ENCODE measurements around the gene EFR3B. TPM values are rescaled to one million over a fixed set of nuclear protein-coding genes. Genes with fewer than 3 reads are reported as not detected.

The EFR3B gene
- total and polyA plus RNA-seq, 2 of the 13 experiments (the other 11 are each of a cell fraction or from before 2014, with no cell fraction given), result 0.42 TPM

GRCh38 chr2:25197336-25198208 is 155.7 kb downstream of the EFR3B start:
- POLR2A ChIA-PET, result no interaction called here
- CTCF ChIA-PET (ENCODE audit: low intra/inter-chr PET ratio, low total read pairs), result interaction anchor here (0.8 to 1.5 kb wide), 2 partner anchors 31 to 222 kb away, joined by 6 to 8 read pairs; no protein-coding TSS in a partner anchor
- H3K36me3 ChIP-seq (replicated peaks in 1 of 2; ENCODE audit: control insufficient read depth in 1 of 2, insufficient read depth in 2 of 2, low read length in 2 of 2), result no peaks in the 10 kb centered on the region
- peaks cover 2 to 9% of the 10 kb centered on the region in 2 experiments; a peak in 3 of 5 replicates for H3K27me3 ChIP-seq (ENCODE audit: control insufficient read depth in 1 of 2, insufficient read depth in 2 of 2, low read length in 2 of 2)
- BruUV-seq (replicated peaks), result no TSS peak
- intact Hi-C loops (cut with micrococcal nuclease; ENCODE audit: unreplicated experiment), result loop anchor here (2.0 to 5.0 kb wide), 2 partner anchors 70 to 223 kb away; no protein-coding TSS in a partner anchor
- FAIRE-seq (no peak), ATAC-seq (peak; percentile 59), DNase-seq (ENCODE audit: low spot score) (no peak)
- 31% methylated on average over 10 of the region's 12 CpGs for WGBS (ENCODE audit: low lambda C conversion rate)
- no peak overlapping the region for H3K27ac ChIP-seq (ENCODE audit: extremely low read length, insufficient read depth, low read length)
- H3K79me2 ChIP-seq (ENCODE audit: insufficient read depth, low read length), result no peaks in the 10 kb centered on the region
- in situ Hi-C loops (cut with HindIII; ENCODE audit: extremely low pct_ligation_motif_present, low pct_unique_long_range_greater_than_20kb), result loop anchor here (5.0 kb wide), 1 partner anchor 220 kb away; no protein-coding TSS in a partner anchor
- peak overlapping the region; percentile 60 for H3K4me2 ChIP-seq (ENCODE audit: low read depth, low read length)
- H3K4me1 ChIP-seq (ENCODE audit: insufficient read depth, low read length), result peaks cover 14% of the 10 kb centered on the region
- no peak overlapping the region for H2AFZ ChIP-seq (ENCODE audit: low read length)
- peak overlapping the region; percentile 3; the same call in 1 of the 2 replicates for H3K9ac ChIP-seq (ENCODE audit: insufficient read depth, low read depth, low read length)
- H3K9me3 ChIP-seq (ENCODE audit: low read length), result no peaks in the 10 kb centered on the region
- peak overlapping the region in 2 of 3 experiments; percentile 11 to 23; a peak in 3 of 6 replicates for H3K4me3 ChIP-seq (replicated peaks in 1 of 3; ENCODE audit: insufficient read depth in 1 of 3, low read depth in 2 of 3, low read length in 3 of 3)
- no peaks in the 10 kb centered on the region for H4K20me1 ChIP-seq (ENCODE audit: insufficient read depth, low read length)
- TF ChIP-seq CENPBD1 (CRISPR knock-in tag; IDR thresholded peaks at IDR 0.05; ENCODE audit: borderline replicate concordance, low read depth), result no peak
- TF ChIP-seq HDAC1 (CRISPR knock-in tag; IDR thresholded peaks at IDR 0.05), result no peak
- TF ChIP-seq ZNF17 (CRISPR knock-in tag; IDR thresholded peaks at IDR 0.05), result no peak
- TF ChIP-seq SOX6 (IDR thresholded peaks at IDR 0.05), result no peak
- TF ChIP-seq SOX6 (CRISPR knock-in tag; IDR thresholded peaks at IDR 0.05), result peak; percentile 37; the same call in 1 of the 2 replicates
- TF ChIP-seq SMAD3 (CRISPR knock-in tag; IDR thresholded peaks at IDR 0.05), result no peak
- no peak for TF ChIP-seq ZNF280B (CRISPR knock-in tag; IDR thresholded peaks at IDR 0.05; ENCODE audit: borderline replicate concordance)
- TF ChIP-seq ZSCAN29 (CRISPR knock-in tag; conservative IDR thresholded peaks at IDR 0.05), result no peak
- TF ChIP-seq ZNF770 (CRISPR knock-in tag; IDR thresholded peaks at IDR 0.05), result peak; percentile 76
- no peak for TF ChIP-seq TAF1 (CRISPR knock-in tag; IDR thresholded peaks at IDR 0.05)
- TF ChIP-seq ATRX (CRISPR knock-in tag; IDR thresholded peaks at IDR 0.05; ENCODE audit: borderline replicate concordance), result no peak
- no peak for TF ChIP-seq MBNL3 (CRISPR knock-in tag; conservative IDR thresholded peaks at IDR 0.05)
- TF ChIP-seq SMAD1 (CRISPR knock-in tag; IDR thresholded peaks at IDR 0.05; ENCODE audit: borderline replicate concordance, low read depth), result no peak
